A204.1 (cell line): ENCODE results near the gene APOL3.
A peak's percentile ranks its signal among the peaks of the same experiment; 100 is the strongest.
"Not testable (repeated sequence)": the region's sequence is repeated elsewhere in the genome, so short reads cannot be mapped to it uniquely, and the experiment has no call there.

Experiments
- FAIRE-seq: peaks from 2 replicates; lab custom pipeline; 2012; peaks lifted over from hg19 to GRCh38; lab: Jason Lieb, UNC

The APOL3 gene

DNA sequence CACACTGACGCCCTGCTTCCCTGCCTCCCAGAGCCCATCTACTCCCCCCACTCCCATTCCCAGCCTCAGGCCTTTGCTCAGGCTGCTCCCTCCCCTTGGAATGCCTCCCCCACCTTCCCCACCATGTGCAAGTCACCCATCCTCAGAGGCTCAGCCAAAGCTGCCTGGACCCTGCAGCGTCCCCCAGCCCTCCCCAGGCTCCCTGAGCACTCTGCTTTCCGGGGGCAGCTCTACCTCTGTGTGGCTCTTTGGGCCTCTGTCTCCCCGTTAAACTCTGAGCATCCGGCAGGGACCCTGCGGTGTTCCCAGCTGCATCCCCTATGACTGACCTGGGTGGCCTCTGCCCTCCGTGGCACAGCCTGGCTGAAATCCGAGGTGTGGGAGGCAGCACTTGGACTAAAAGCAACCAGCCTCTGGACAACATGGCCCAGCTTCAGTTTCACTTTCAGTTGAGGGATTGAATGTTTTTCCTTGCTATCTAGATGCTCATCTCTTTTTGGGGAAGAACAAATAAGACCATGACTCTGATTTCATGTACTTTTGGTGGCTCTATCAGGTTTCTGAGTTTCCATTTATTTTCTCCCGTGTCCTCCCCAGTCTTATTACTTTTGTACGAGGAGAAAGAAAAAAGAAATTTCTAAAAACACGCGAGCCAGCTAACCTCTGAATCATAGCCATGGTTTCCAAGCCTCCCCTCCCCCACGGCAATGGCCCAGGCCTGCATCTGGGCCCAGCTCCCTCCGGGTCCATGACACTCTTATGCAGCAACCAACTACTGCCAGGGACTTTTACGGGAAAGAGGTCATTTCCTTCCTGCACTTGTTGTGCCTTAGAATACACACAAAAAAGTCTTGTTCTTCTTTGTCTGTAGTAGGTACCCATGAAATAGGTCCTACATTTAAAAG lies 3.8 kb downstream of the APOL3 start:
- no peak for FAIRE-seq

GRCh38 chr22:36156119-36156514 lies 4.4 kb downstream of the APOL3 start:
- FAIRE-seq = no peak

DNA sequence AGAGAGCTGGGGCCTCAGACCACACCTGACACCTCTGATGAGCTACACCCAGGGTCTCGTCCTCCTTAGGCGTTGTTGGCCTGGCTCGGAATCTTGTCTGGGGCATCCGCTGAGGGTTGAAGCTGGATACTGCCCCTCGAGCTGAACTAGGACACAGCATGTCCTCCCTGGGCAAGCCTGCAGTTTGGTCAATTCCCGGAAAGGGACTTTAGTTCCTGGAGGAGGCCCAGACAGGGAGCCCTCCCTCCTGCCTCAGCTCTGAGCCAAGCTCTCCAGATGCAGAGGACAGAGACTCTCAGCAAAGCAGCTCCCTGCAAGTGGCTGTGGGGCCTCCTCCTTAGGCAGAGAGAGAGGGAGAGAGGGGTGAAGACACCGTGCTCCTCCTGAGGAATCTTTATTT lies 4.9 kb downstream of the APOL3 start:
- no peak for FAIRE-seq

DNA sequence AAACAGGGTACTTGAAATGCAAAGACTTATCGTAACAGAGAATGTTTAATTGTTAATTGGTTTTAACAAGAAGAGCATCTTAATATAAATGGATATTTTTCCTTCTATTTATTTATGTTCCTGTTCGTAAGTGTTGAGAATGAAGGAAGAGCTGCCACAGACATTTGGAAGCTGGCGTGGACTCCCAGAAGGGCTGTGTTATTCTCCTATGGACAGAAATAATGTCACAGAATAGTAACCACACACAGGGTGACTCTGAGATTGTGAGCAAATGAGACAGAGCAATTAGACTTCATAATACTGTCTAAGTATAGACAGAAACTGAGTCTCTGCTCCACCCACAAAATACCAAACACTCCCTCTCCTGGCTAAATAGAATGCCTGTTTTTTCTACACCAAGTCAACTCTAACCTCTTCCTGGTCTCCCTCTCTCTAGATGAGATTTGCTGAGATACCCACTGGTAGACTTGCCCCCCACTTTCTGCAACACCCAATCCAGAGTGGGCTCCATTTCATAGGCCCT lies 6.1 kb downstream of the APOL3 start:
- no peak for FAIRE-seq

GRCh38 chr22:36153501-36154422 lies 6.8 kb downstream of the APOL3 start:
- no peak for FAIRE-seq

DNA sequence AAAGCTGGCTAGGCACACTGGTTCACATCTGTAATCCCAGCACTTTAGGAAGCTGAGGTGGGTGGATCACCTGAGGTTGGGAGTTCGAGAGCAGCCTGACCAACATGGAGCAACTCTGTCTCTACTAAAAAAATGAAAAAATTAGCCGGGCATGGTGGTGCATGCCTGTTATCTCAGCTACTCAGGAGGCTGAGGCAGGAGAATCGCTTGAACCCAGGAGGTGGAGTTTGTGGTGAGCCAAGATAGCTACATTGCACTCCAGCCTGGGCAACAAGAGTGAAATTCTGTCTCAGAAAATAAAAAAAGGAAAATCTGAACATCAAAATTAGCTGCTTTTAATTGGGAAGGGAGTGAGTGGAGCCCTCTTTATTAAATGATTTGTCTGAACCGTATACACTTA lies 7.7 kb downstream of the APOL3 start:
- FAIRE-seq = not testable (repeated sequence)

DNA sequence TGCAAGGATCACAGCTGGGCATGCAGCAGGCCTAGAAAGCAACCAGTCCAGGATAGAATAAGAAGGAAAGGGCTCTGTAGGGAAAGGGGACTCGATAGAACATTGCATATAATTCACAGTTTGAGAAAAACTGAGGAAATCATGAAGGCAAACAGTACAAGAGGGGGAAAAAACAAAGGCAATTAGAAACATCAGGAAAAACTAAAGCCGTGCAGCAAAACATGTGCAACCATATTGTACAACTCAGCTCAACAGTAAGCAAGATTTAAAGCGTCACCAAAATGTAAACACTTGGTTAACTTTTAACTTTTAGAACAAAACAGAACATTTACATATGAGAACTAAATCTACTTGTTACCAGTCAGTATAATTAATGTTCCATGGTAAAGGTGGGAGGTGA lies 8.5 kb downstream of the APOL3 start:
- FAIRE-seq = no peak

- FAIRE-seq = no peak
Measured at GRCh38 chr22:36151006-36151595, 9.5 kb downstream of the APOL3 start.

DNA sequence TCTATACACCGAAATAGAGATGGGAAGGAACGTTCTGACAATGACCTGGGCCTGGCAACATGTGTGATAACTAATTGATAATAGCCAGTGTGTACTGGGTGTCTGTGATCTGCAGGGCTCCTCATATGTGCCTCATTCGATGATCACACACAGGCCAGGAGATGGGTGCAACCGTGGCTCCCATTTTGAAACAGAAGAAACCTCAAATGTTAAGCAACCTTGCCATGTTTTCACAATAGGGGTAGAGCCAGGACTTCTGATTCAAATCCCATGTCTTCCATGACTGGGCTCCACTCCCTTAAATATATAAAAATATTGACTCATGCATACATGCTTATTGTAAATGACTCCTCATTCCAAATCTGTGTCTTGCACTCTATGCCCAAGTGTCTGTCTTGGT lies 11.1 kb downstream of the APOL3 start:
- FAIRE-seq = no peak

- FAIRE-seq = no peak
Measured at GRCh38 chr22:36148411-36148810, 12.1 kb downstream of the APOL3 start.

- FAIRE-seq = no peak
Measured at GRCh38 chr22:36147196-36147791, 13.3 kb downstream of the APOL3 start.

DNA sequence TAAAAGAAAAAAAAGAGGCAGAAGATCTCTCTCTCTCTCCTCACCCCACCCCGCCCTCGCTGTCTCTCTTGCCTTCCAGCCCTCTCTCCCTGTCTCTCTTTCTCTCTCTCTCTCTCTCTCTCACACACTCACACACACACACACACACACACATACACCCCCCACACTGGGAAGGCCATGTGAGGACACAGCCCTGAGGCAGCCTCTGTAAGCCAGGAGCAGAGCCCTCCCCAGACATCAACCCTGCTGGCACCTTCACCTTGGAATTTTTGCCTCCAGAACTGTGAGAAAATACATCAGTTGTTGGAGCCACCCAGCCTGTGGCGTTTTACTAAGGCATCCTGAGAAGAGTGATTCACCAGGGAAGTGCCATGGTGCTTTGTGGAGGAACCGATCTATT lies 14.7 kb downstream of the APOL3 start:
- FAIRE-seq = no peak

DNA sequence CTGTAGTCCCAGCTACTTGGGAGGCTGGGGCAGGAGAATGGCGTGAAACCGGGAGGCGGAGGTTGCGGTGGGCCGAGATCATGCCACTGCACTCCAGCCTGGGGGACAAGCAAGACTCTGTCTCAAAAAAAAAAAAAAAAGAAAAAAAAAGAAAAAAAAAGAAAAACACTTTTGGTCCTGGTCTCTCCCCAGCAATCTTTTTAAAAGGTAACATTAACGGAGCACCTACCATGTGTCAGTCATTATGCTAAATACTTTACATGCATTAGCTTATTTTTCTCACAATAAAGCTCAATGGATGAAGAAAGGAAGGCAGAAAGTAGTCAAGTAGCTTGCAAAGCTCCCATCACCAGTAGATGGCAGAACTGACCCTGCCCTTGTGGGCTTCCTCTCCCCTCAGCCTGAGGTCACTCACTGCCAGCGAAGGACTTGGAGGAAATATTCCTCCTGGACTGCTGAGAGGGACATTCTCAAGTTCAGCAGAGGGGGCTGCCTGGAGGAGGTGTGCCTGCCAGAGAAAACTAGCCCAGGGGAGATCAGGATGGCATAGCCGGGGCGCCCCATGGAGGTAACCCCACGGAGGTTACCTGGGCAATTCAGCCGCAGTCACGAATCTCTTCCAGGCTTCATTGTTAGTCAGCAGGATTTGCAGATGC lies 15.5 kb downstream of the APOL3 start:
- peak; percentile 96 for FAIRE-seq

GRCh38 chr22:36143956-36144355 lies 16.6 kb downstream of the APOL3 start:
- no peak for FAIRE-seq

DNA sequence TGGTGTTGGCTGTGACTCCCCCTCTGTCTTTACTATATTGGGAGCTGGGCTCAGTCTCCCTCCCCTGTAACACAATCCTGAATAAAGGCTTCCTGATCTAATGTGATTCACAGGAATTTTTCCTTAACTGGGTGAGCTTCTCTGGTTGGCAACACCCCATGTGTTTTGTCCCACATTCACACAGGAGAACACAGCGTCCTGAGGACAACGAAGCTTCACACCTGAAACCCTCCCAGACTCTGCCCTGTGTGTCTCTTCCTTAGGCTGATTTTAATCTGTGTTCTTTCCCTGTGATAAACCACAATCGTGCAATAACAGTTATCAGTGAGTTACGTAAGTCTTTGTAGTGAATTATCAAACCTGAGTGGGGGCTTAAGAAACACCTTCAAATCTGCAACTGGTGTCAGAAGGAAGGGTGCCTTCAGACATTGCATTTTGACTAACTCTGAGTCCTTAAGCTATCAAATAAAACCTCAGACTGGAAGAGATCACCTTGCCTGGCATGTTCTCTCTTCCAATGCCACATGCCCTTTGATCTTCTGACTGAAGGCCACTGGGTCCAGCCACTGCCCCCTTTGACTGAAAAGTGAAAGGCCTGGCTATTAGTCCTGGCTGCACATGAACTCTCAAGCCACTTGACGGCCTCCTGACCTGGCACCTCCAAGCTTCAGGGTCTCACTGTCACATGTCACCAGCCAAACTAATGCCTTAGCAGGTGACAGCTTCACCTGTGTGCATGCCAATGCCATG lies 17.3 kb downstream of the APOL3 start:
- no peak for FAIRE-seq

DNA sequence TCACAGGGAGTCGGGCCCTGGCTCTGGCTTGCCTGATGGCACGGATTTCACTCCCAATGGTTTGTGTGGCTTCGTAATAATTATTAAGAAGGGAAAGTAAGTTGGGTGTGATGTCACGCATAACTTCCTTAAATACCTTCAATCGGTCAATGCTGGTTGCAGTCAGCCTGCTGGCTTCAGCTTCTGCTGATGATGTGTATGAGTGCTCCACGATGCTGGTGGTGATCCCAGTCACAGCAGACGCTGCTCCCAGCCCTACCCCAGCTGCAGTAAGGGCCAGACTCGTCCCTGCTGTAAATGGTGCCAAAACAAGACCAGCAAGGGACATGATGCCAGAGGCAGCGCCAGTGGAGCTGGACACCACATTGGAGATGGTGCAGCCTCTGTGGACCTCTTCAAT lies 19.1 kb downstream of the APOL3 start:
- no peak for FAIRE-seq

GRCh38 chr22:36138709-36139108 lies 21.8 kb downstream of the APOL3 start:
- not testable (repeated sequence) for FAIRE-seq

- FAIRE-seq = no peak
Measured at GRCh38 chr22:36136988-36137387, 23.6 kb downstream of the APOL3 start.

- FAIRE-seq = no peak
Measured at GRCh38 chr22:36136475-36136874, 24.1 kb downstream of the APOL3 start.

GRCh38 chr22:36135306-36135980 lies 25.1 kb downstream of the APOL3 start:
- no peak for FAIRE-seq
